ENCODE data around the gene DYNC1LI2.

DYNC1LI2 gene

DNA sequence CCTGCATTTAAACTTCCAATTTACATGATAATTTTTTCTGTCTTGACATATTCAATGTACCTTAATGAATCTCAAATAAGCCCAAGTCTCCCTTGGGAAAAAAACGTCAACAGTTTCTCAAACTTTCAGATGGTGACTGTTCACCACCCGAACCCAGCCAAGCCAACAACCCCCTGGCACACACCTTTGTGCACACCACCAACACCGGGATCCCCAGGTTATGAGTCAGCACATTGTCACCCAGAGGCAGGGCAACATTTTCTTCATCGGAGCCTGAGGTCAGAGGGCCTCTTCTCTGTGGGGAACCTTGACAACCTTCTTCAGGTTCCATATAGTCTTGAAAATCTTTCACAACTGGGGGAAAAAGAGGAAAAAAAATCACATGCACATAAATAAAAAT lies 15.5 kb downstream of the DYNC1LI2 start:
- H3K36me3 ChIP-seq (ENCODE audit: control insufficient read depth, insufficient read depth, low read length) = no peaks in the 10 kb centered on the region
- H3K27me3 ChIP-seq (ENCODE audit: control insufficient read depth, insufficient read depth, low read length) = no peaks in the 10 kb centered on the region
- no peak overlapping the region for H3K4me2 ChIP-seq (ENCODE audit: low read length)
- no peak overlapping the region for H3K9ac ChIP-seq
- peaks cover 12% of the 10 kb centered on the region for H3K4me1 ChIP-seq
- TF ChIP-seq, protein P1, sequence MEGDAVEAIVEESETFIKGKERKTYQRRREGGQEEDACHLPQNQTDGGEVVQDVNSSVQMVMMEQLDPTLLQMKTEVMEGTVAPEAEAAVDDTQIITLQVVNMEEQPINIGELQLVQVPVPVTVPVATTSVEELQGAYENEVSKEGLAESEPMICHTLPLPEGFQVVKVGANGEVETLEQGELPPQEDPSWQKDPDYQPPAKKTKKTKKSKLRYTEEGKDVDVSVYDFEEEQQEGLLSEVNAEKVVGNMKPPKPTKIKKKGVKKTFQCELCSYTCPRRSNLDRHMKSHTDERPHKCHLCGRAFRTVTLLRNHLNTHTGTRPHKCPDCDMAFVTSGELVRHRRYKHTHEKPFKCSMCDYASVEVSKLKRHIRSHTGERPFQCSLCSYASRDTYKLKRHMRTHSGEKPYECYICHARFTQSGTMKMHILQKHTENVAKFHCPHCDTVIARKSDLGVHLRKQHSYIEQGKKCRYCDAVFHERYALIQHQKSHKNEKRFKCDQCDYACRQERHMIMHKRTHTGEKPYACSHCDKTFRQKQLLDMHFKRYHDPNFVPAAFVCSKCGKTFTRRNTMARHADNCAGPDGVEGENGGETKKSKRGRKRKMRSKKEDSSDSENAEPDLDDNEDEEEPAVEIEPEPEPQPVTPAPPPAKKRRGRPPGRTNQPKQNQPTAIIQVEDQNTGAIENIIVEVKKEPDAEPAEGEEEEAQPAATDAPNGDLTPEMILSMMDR (IDR thresholded peaks at IDR 0.05) = no peak
- H3K27ac ChIP-seq = no peak overlapping the region
- H3K4me3 ChIP-seq (ENCODE audit: low read depth, low read length) = no peak overlapping the region
- peaks cover 30% of the 10 kb centered on the region for H3K79me2 ChIP-seq
- no peaks in the 10 kb centered on the region for H3K9me3 ChIP-seq (ENCODE audit: control insufficient read depth, low read length)
- H2AFZ ChIP-seq = no peak overlapping the region

DNA sequence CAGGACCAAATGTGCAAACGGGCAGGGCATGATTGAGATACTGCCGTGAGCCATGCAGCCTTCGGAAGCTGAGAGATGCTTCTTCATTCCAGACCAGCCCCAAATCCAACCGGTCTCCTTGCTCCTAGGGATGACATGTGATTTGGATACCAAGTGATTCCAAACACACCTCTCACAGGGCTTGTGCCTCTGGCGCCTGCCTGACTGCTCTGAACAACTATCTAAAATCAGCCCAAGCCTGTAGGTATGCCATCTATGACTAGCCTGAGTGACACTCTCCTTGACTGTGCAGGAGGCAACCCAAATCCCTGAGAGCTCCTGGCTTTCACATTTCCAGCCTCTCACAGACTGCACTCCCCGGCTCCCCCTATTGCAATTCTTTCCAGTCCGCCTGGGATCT lies 20.3 kb downstream of the DYNC1LI2 start:
- Histone ChIP-seq H3K4me1 (no peaks in the 10 kb centered on the region), H3K4me3 (ENCODE audit: low read depth, low read length) (no peak overlapping the region), H3K9me3 (ENCODE audit: control insufficient read depth, low read length) (no peaks in the 10 kb centered on the region), H3K4me2 (ENCODE audit: low read length) (no peak overlapping the region), H3K36me3 (ENCODE audit: control insufficient read depth, insufficient read depth, low read length) (no peaks in the 10 kb centered on the region), H3K27ac (no peak overlapping the region), H3K79me2 (peaks cover 28% of the 10 kb centered on the region), H3K9ac (no peak overlapping the region), H3K27me3 (ENCODE audit: control insufficient read depth, insufficient read depth, low read length) (no peaks in the 10 kb centered on the region), H2AFZ (no peak overlapping the region)
- TF ChIP-seq, protein P1 (IDR thresholded peaks at IDR 0.05) = no peak

DNA sequence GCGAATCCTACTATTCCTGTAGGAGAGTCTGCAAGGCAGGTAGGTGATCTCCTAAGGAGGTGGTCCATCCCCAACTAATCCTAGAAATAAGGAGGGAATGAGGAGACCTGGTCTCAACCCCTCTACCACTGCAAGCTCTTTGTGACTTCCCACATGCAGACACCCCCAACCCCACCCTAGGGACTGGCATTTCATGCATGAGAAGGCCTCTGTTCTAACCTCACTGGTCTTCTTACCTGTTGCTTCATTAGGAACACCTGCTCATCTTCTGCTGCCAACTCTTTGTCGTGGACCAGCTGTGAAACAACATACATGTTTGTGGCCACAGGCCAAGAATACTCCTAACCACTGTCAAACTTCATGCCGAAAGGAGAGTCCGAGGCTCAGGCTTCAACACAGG lies 22.6 kb downstream of the DYNC1LI2 start:
- Histone ChIP-seq H3K4me2 (ENCODE audit: low read length) (no peak overlapping the region), H3K9me3 (ENCODE audit: control insufficient read depth, low read length) (no peaks in the 10 kb centered on the region), H3K36me3 (ENCODE audit: control insufficient read depth, insufficient read depth, low read length) (no peaks in the 10 kb centered on the region), H3K4me1 (no peaks in the 10 kb centered on the region), H3K27me3 (ENCODE audit: control insufficient read depth, insufficient read depth, low read length) (no peaks in the 10 kb centered on the region), H2AFZ (no peak overlapping the region), H3K4me3 (ENCODE audit: low read depth, low read length) (no peak overlapping the region), H3K27ac (no peak overlapping the region), H3K79me2 (peaks cover 8% of the 10 kb centered on the region), H3K9ac (no peak overlapping the region)
- TF ChIP-seq, protein P1 (IDR thresholded peaks at IDR 0.05) = no peak

DNA sequence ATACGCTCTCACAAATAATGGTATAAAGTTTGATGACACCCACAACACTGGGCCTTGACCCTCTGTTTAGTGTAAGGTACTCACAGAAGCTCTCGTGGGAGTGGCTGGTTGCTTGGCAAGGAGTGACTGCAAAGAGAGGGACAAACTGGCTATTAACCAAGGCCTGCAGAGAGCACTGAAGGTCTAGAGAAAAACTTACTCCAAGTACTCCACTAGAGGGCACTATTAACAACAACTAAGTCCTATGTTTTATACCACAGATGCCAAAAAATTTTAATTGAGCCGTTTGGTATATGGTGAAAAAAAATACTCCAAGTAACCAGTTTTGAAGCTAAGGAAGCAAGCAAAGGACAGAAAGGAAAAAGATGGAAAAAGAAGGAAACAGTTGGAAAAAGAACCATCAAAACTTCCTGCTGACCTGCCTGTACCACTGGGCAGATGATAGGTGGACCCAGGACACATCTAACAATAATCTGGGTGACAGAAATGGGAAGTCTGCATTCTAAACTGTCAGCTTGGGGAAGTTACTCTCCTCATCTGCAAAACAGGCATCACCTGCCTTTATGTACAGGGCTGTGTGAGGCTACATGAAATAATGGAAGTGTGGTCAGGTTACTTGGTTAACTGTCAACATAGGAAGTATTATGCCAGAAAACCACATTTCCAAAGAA lies 23.2 kb downstream of the DYNC1LI2 start:
- H3K9me3 ChIP-seq (ENCODE audit: control insufficient read depth, low read length) = no peaks in the 10 kb centered on the region
- TF ChIP-seq, protein P1 (IDR thresholded peaks at IDR 0.05) = peak; percentile 68
- H3K4me3 ChIP-seq (ENCODE audit: low read depth, low read length) = no peak overlapping the region
- no peaks in the 10 kb centered on the region for H3K4me1 ChIP-seq
- no peak overlapping the region for H3K4me2 ChIP-seq (ENCODE audit: low read length)
- H3K9ac ChIP-seq = no peak overlapping the region
- no peaks in the 10 kb centered on the region for H3K36me3 ChIP-seq (ENCODE audit: control insufficient read depth, insufficient read depth, low read length)
- no peak overlapping the region for H3K27ac ChIP-seq
- H3K79me2 ChIP-seq = peaks cover 6% of the 10 kb centered on the region
- H2AFZ ChIP-seq = no peak overlapping the region
- no peaks in the 10 kb centered on the region for H3K27me3 ChIP-seq (ENCODE audit: control insufficient read depth, insufficient read depth, low read length)

DNA sequence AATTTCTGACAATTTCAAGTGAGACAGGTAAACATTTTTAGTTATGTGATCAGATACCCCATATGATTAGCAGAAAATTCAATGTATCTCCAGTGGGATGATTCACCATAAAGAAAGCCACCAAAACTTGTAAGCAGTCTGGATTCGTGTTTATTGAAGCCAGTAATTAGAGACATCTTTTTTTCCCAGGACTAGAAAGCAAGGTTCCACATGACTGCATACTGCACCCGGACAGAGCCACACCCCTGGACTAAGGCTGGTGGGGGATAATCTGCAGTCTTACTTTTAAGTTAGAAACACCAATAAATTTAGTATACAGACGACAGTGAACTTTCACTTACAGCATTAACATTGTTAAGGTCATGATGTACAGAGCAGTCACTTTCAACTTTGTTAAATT lies 30.6 kb downstream of the DYNC1LI2 start:
- Histone ChIP-seq H2AFZ (no peak overlapping the region), H3K4me2 (ENCODE audit: low read length) (no peak overlapping the region), H3K36me3 (ENCODE audit: control insufficient read depth, insufficient read depth, low read length) (no peaks in the 10 kb centered on the region), H3K4me3 (ENCODE audit: low read depth, low read length) (no peak overlapping the region), H3K27ac (no peak overlapping the region), H3K9me3 (ENCODE audit: control insufficient read depth, low read length) (no peaks in the 10 kb centered on the region), H3K4me1 (no peaks in the 10 kb centered on the region), H3K27me3 (ENCODE audit: control insufficient read depth, insufficient read depth, low read length) (no peaks in the 10 kb centered on the region), H3K9ac (no peak overlapping the region), H3K79me2 (no peaks in the 10 kb centered on the region)
- TF ChIP-seq, protein P1 (IDR thresholded peaks at IDR 0.05) = no peak

All from parathyroid adenoma (tissue), 2 donors.